H1 (cell line): ENCODE results near the gene RPTOR. TPM values are rescaled to one million over a fixed set of nuclear protein-coding genes. Genes with fewer than 3 reads are reported as not detected.

Source experiments
- CHD2 ChIP-seq: IDR thresholded peaks from 2 replicates; pipeline ENCODE4 v1.6.1; 2012; ENCODE audit warnings: low read length, improper control_type of control experiment
- CHD7 ChIP-seq: fragments of 300-600 bp; sonication (generic); IDR thresholded peaks from 2 replicates; pipeline ENCODE4 v1.7.1; 2012; ENCODE audit warnings: low read length, moderate library complexity, mild to moderate bottlenecking, inconsistent platforms; ENCODE audit not compliant: insufficient replicate concordance
- CTCF ChIP-seq, 3 experiments: IDR thresholded peaks; 1 replicate in 2 of 3; 2 replicates in 1 of 3; pipeline versions ENCODE4 v1.5.1 to v1.6.1; 2011; ENCODE audit warnings: low read length in 3 of 3, mild to moderate bottlenecking in 3 of 3, inconsistent platforms in 2 of 3, low read depth in 1 of 3, moderate library complexity in 1 of 3; ENCODE audit not compliant: insufficient read depth in 1 of 3; ENCODE audit errors: control extremely low read depth in 1 of 3
- RAD21 ChIP-seq, 2 experiments: IDR thresholded peaks in 1 of 2; conservative IDR thresholded peaks in 1 of 2; 2 replicates each; pipeline ENCODE4 v1.6.1; 2011; ENCODE audit warnings: low read depth in 2 of 2, low read length in 2 of 2, improper control_type of control experiment in 1 of 2, inconsistent platforms in 1 of 2, mild to moderate bottlenecking in 1 of 2, moderate library complexity in 1 of 2
- SP4 ChIP-seq: IDR thresholded peaks from 2 replicates; pipeline ENCODE4 v1.6.1; 2012; ENCODE audit warnings: low read length, inconsistent platforms
- TBP ChIP-seq: IDR thresholded peaks from 2 replicates; pipeline ENCODE4 v1.6.1; 2011; ENCODE audit warnings: low read depth, low read length, improper control_type of control experiment
- polyA plus RNA-seq, 7 experiments: library from polyadenylated mRNA; depleted of rRNA in 3 of 7; stranded (reverse) in 5 of 7; unstranded in 2 of 7; fragments of >200 nt in 5 of 7; fragments of 200-250 nt in 2 of 7; gene quantifications; 1 replicate in 5 of 7; 2 replicates in 1 of 7; 4 replicates in 1 of 7; pipeline versions ENCODE4 v1.2.1 to v1.2.3, GENCODE V29; 2011 to 2013; ENCODE audit warnings: missing spikeins in 2 of 7, mixed read lengths in 2 of 7
- total RNA-seq: library from RNA; stranded (reverse); fragmentation: NEBNext Ultra II Directional; extraction: Animal tissue kit (Norgen Biotek cat#: 25700); gene quantifications from 2 replicates; pipeline ENCODE4 v1.2.1, GENCODE V29; 2021

The RPTOR gene
- total and polyA plus RNA-seq, 2 of the 8 experiments (the other 6 are each of a cell fraction or from before 2014, with no cell fraction given), result 6.9 to 28.7 TPM

GRCh38 chr17:80783971-80784370, 239.3 kb downstream of the RPTOR start (continued):
- TF ChIP-seq CTCF (IDR thresholded peaks at IDR 0.05; ENCODE audit: control extremely low read depth in 1 of 3, insufficient read depth in 1 of 3, low read depth in 1 of 3, low read length in 3 of 3), result no peak
- TF ChIP-seq SP4, result no peak
- TF ChIP-seq RAD21 (IDR thresholded peaks at IDR 0.05 in 1 of 2, conservative IDR thresholded peaks at IDR 0.05 in 1 of 2; ENCODE audit: low read depth in 2 of 2, low read length in 2 of 2), result no peak
- TF ChIP-seq CHD7, result no peak
- no peak for TF ChIP-seq CHD2
- no peak for TF ChIP-seq TBP
